Omental fat pad (tissue), 4 donors: ENCODE measurements around the gene IVD. TPM values are rescaled to one million over a fixed set of nuclear protein-coding genes. Genes with fewer than 3 reads are reported as not detected.

ENCODE experiments used
- ATAC-seq: fragments of 150-250 bp; one replicate; pipeline ENCODE4 v1.9.1; 2016; ENCODE audit warnings: mild to moderate bottlenecking, moderate library complexity; ENCODE audit not compliant: low FRiP score
- DNase-seq: peaks from one replicate; pipeline ENCODE4 v3.0.0-alpha.2; 2019; ENCODE audit warnings: low spot score
- total RNA-seq, 4 donors: library from RNA; depleted of rRNA; stranded (reverse); fragments of >200 nt; gene quantifications; one replicate each; pipeline ENCODE4 v1.1.0, GENCODE V29; 2016
- TF ChIP-seq, protein P1 (sequence below), 3 donors: fragments of 450-650 bp; IDR thresholded peaks; one replicate each; pipeline ENCODE4 v1.5.1; 2016 to 2017; ENCODE audit warnings: antibody characterized with exemption in 3 of 3, mild to moderate bottlenecking in 3 of 3, moderate library complexity in 2 of 3

The IVD gene
- total RNA-seq, result 10 to 100 TPM; 45.0 to 63.5 (median 54.2) TPM

DNA sequence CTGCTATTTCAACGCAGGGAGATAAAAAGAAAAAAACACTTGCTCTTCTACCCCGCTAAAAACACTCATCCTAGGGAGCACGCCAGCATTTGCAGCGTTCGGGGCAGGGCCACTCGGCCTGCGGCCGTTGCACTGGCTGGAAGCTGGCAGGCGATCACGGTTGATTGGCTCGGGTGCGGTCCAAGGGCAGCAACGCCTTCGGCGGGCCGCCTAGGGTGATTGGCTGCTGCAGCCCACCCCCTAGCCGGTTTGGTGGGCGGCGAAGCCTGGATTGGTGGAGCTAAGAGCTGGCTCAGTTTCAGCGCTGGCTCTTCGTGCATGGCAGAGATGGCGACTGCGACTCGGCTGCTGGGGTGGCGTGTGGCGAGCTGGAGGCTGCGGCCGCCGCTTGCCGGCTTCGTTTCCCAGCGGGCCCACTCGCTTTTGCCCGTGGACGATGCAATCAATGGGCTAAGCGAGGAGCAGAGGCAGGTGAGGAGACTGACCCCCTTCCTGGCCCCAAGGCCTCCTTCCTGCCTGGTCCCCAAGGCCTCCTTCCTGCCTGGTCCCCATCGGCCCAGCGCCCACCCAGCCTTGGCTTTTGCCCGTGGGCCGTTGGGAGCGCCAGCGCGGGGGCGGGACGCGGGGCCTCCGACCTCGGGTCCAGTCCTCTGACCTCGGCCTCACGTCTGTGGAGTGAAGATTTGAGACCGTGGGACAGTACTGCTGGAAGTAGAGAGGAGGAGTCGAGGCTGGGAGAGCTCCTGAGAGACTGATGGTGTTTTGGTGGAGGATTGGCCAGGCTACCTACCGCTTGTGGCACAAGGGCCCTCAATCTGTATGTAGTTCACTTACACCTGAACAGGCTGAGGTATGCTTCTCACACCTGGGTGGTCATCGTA, at the start of gene IVD:
IVD (plus strand) TSS at position 295 of the 881 bp plus-strand sequence; CDS start at position 328, 33 bp downstream.
- ATAC-seq, result peak; percentile 100
- TF ChIP-seq, protein P1, sequence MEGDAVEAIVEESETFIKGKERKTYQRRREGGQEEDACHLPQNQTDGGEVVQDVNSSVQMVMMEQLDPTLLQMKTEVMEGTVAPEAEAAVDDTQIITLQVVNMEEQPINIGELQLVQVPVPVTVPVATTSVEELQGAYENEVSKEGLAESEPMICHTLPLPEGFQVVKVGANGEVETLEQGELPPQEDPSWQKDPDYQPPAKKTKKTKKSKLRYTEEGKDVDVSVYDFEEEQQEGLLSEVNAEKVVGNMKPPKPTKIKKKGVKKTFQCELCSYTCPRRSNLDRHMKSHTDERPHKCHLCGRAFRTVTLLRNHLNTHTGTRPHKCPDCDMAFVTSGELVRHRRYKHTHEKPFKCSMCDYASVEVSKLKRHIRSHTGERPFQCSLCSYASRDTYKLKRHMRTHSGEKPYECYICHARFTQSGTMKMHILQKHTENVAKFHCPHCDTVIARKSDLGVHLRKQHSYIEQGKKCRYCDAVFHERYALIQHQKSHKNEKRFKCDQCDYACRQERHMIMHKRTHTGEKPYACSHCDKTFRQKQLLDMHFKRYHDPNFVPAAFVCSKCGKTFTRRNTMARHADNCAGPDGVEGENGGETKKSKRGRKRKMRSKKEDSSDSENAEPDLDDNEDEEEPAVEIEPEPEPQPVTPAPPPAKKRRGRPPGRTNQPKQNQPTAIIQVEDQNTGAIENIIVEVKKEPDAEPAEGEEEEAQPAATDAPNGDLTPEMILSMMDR (IDR thresholded peaks at IDR 0.05), result no peak
- DNase-seq, result peak; percentile 66

DNA sequence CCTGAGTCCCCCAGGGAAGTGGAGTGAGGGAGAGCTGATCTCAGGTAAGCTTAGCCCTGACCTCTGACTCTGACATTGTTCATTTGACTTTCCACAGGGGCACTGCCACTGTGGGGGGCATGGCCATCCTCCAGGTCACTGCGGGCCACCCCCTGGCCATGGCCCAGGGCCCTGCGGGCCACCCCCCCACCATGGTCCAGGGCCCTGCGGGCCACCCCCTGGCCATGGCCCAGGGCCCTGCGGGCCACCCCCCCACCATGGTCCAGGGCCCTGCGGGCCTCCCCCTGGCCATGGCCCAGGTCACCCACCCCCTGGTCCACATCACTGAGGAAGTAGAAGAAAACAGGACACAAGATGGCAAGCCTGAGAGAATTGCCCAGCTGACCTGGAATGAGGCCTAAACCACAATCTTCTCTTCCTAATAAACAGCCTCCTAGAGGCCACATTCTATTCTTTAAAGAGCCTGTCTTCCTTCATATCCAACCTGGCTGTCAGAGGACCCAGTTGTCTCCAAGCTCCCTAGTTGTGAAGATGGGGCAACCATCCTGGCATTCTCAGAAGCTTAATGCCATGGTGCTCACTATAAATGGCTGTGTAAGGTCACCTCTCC, 49.5 kb upstream of the IVD start:
- ATAC-seq (no peak), DNase-seq (no peak)
- TF ChIP-seq, protein P1 (IDR thresholded peaks at IDR 0.05), result no peak

DNA sequence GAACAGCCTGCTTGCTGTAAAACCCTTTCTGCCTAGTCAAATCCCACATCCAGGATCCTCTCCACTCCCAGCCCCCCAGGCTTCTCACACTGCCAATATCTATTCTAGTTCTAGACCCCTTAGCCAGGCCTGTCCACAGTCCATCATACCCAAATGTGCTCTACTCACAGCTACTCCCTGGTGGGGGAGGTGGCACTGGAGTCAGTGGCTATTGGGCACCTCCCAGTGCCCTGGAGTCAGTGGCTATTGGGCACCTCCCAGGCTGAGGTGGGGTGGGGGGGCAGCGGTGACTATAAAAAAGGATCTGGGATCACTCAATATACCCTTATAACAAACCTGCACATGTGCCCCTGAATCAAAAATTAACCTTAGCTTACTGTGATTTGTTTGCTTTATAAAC, 48.3 kb upstream of the IVD start:
- no peak for ATAC-seq

DNA sequence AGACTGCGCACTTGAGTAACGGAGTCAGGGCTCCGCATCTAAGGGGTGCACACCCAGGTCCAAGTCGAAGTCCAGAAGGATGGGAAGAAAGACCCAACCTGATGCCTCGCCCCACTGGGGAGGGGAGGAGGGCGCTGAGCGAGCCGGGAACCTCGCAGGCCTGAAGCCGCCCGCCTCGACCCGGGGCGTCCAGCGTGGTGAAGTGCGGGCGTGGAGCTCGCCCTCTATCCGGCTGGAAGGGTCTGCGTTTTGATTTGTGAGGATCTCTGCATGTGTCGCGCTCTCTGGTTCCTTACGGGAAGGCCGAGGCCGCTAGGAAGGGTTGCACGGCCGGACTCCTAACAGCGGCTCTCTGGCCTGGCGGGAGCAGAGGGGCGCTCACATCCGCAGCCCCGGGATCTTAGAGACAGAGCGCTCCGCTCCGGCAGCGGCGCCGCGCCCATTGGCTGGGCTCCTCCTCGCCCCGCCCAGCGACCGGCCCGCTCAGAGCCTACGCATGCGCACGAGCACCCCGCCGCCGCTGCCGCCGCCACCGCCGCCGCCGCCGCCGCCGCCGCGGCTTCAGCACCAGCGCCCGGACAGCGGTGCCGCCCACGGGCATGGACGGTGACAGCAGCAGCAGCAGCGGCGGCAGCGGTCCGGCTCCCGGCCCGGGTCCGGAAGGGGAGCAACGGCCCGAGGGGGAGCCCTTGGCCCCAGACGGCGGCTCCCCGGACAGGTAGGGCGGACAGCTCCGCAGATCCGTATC, 47.7 kb upstream of the IVD start, which contains the start of gene DISP2:
DISP2 (plus strand) TSS at position 497 of the 748 bp plus-strand sequence; CDS start at position 600, 103 bp downstream.
- peak; percentile 94 for ATAC-seq
- peak; percentile 45 for DNase-seq
- TF ChIP-seq, protein P1 (IDR thresholded peaks at IDR 0.05), result no peak

More for the DNA sequence above, 48.3 kb upstream of the IVD start:
- no peak for DNase-seq
- TF ChIP-seq, protein P1 (IDR thresholded peaks at IDR 0.05), result no peak

DNA sequence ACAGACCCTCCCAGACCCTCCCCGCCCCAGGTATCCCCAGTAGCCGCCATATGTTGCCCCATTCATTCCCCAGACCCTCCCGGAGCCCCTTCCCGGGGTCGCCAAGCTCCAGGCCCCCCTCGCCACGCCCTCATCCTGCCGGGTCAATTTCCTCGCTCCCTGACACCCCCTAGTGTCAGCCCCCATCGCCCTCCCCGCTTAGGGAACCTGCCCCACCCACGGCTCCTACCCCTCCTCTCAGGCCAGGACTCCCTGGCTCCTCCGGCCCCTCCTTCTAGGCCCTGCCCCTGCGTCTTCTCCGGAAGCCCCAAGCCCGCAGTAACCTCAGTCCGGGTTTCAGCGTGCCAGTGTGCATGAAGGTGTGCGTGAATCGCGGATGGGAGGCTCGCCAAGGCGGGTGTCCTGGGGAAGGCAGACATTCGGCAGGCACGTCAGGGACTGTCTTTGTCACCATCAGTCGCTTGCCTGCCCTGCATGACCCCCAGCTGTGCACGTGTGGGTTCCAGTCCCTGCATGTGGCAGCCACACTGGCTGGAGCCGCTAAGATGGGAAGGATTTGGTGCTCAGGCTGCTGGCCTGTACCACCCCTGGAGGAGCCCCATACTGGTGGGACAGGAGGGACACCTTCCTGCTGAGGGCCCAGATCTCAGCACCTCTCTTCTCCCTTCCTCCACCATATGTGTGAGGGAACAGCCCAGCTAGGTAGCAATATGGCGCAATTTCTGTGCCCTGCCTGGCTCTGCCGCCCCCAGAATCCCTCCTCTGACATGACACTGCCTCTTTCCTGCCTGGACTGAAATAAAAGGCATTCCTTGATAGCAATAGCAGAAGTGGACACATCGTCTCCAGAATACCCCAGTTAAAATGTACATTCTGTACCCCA, 46.9 kb upstream of the IVD start:
- ATAC-seq, result no peak
- TF ChIP-seq, protein P1 (IDR thresholded peaks at IDR 0.05), result no peak
- DNase-seq, result no peak

DNA sequence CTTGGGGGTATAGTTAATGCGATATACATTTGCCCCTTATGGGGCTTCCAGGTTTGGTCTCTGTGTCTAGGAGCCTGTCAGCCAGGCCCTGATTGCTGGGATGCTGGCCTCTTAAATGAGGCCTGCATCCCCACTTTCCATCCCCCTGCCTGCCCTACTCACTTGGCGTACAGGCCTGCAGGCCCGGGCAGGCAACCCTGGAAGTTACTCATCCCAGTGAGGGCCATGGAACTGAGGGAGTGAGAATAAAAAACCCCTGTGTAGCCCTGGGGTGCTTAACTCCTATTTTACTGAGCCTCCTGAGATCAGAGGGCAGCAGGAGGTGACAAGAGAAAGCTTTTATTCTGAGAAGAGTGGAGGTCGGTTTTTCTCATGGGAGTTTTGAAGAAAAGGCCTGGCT, 45.6 kb upstream of the IVD start:
- TF ChIP-seq, protein P1 (IDR thresholded peaks at IDR 0.05), result no peak
- ATAC-seq, result no peak
- no peak for DNase-seq
